Neural cell (in vitro differentiated cells): Measurements from ENCODE around the gene TBX5. TPM values are rescaled to one million over a fixed set of nuclear protein-coding genes. Genes with fewer than 3 reads are reported as not detected.

Experiments
- H2AFZ ChIP-seq: fragments of 200-600, 300-800 bp; sonication (generic), shearing (Covaris generic); 2 replicates; pipeline ENCODE4 v1.6.0; 2014; ENCODE audit warnings: low read depth, mild to moderate bottlenecking, antibody characterized with exemption, low read length, moderate library complexity
- H3F3A ChIP-seq: fragments of 200-600 bp; shearing (Covaris generic); 2 replicates; pipeline ENCODE4 v1.6.1; 2016; ENCODE audit warnings: mild to moderate bottlenecking, moderate library complexity, mixed read lengths, antibody characterized with exemption, low read length; ENCODE audit not compliant: insufficient read depth, poor library complexity, severe bottlenecking
- H3K27ac ChIP-seq: fragments of 200-600, 300-800 bp; sonication (generic), shearing (Covaris generic); 2 replicates; pipeline ENCODE4 v1.5.1; 2014; ENCODE audit warnings: mild to moderate bottlenecking, low read length, moderate library complexity
- H3K27me3 ChIP-seq: fragments of 300-800, 200-600 bp; sonication (generic), shearing (Covaris generic); 2 replicates; pipeline ENCODE4 v1.6.0; 2014; ENCODE audit warnings: mild to moderate bottlenecking, low read depth, low read length, moderate library complexity; ENCODE audit not compliant: insufficient read depth
- H3K36me3 ChIP-seq: fragments of 300-800, 200-600 bp; sonication (generic), shearing (Covaris generic); 2 replicates; pipeline ENCODE4 v1.5.1; 2014; ENCODE audit warnings: mild to moderate bottlenecking, antibody characterized with exemption, low read length, moderate library complexity; ENCODE audit not compliant: insufficient read depth
- H3K4me2 ChIP-seq: fragments of 300-800, 200-600 bp; sonication (generic), shearing (Covaris generic); 2 replicates; pipeline ENCODE4 v1.6.0; 2014; ENCODE audit warnings: mild to moderate bottlenecking, low read length
- H3K4me3 ChIP-seq: fragments of 300-800, 200-600 bp; sonication (generic), shearing (Covaris generic); 2 replicates; pipeline ENCODE4 v1.5.1; 2014; ENCODE audit warnings: mild to moderate bottlenecking, low read length, moderate library complexity
- H3K79me2 ChIP-seq: fragments of 200-600 bp; shearing (Covaris generic); replicated peaks from 2 replicates; pipeline ENCODE4 v1.6.0; 2014; ENCODE audit warnings: mild to moderate bottlenecking, low read length, moderate library complexity; ENCODE audit not compliant: insufficient read depth
- H3K9ac ChIP-seq: fragments of 300-800, 200-600 bp; sonication (generic), shearing (Covaris generic); 2 replicates; pipeline ENCODE4 v1.6.1; 2016; ENCODE audit warnings: mild to moderate bottlenecking, low read length, mixed read lengths
- H3K9me2 ChIP-seq: fragments of 200-600 bp; shearing (Covaris generic); 2 replicates; pipeline ENCODE4 v1.6.1; 2016; ENCODE audit warnings: mild to moderate bottlenecking, low read length, mixed read lengths; ENCODE audit not compliant: insufficient read depth
- H3K9me3 ChIP-seq: fragments of 200-600, 300-800 bp; sonication (generic), shearing (Covaris generic); 2 replicates; pipeline ENCODE4 v1.6.1; 2016; ENCODE audit warnings: mild to moderate bottlenecking, mixed run types, low read length, moderate library complexity, mixed read lengths
- H4K20me1 ChIP-seq: fragments of 200-600 bp; shearing (Covaris generic); 2 replicates; pipeline ENCODE4 v1.6.1; 2016; ENCODE audit warnings: mild to moderate bottlenecking, mixed run types; ENCODE audit not compliant: insufficient read depth
- EP300 ChIP-seq: fragments of 450-650 bp; conservative IDR thresholded peaks from 2 replicates; pipeline ENCODE4 v1.6.1; 2014; ENCODE audit warnings: antibody characterized with exemption, mild to moderate bottlenecking, moderate library complexity; ENCODE audit not compliant: poor library complexity, severe bottlenecking
- EZH2 ChIP-seq: fragments of 200-600, 300-800 bp; shearing (Covaris generic), sonication (generic); IDR thresholded peaks from 2 replicates; pipeline ENCODE4 v1.6.1; 2014; ENCODE audit warnings: antibody characterized with exemption, low read length, borderline replicate concordance, mild to moderate bottlenecking; ENCODE audit not compliant: insufficient read depth, poor library complexity, severe bottlenecking
- MXI1 ChIP-seq: fragments of 450-650 bp; conservative IDR thresholded peaks from 2 replicates; pipeline ENCODE4 v1.6.1; 2014; ENCODE audit warnings: antibody characterized with exemption, mild to moderate bottlenecking; ENCODE audit not compliant: poor library complexity, severe bottlenecking
- POLR2AphosphoS5 ChIP-seq: IDR thresholded peaks from 2 replicates; pipeline ENCODE4 v1.6.1; 2012
- RAD21 ChIP-seq: fragments of 450-650 bp; conservative IDR thresholded peaks from 2 replicates; pipeline ENCODE4 v1.6.1; 2014; ENCODE audit warnings: antibody characterized with exemption, mild to moderate bottlenecking, moderate library complexity
- REST ChIP-seq: IDR thresholded peaks from 2 replicates; pipeline ENCODE4 v1.6.1; 2012; ENCODE audit warnings: borderline replicate concordance
- SMC3 ChIP-seq: fragments of 450-650 bp; conservative IDR thresholded peaks from 2 replicates; pipeline ENCODE4 v1.6.1; 2014; ENCODE audit warnings: antibody characterized with exemption, mild to moderate bottlenecking, moderate library complexity; ENCODE audit not compliant: poor library complexity
- TAF1 ChIP-seq: IDR thresholded peaks from 2 replicates; pipeline ENCODE4 v1.6.1; 2012; ENCODE audit warnings: low read depth
- polyA plus RNA-seq: library from polyadenylated mRNA; depleted of rRNA; stranded (reverse); fragments of >200 nt; gene quantifications from 2 replicates; pipeline ENCODE4 v1.2.3, GENCODE V29; 2014
- TF ChIP-seq, protein P1 (sequence below): fragments of 450-650 bp; IDR thresholded peaks from 2 replicates; pipeline ENCODE4 v1.5.1; 2014; ENCODE audit warnings: antibody characterized with exemption, mild to moderate bottlenecking, moderate library complexity; ENCODE audit not compliant: poor library complexity, severe bottlenecking

TBX5 gene
- polyA plus RNA-seq, 1 donor from 2014 or later = not detected

DNA sequence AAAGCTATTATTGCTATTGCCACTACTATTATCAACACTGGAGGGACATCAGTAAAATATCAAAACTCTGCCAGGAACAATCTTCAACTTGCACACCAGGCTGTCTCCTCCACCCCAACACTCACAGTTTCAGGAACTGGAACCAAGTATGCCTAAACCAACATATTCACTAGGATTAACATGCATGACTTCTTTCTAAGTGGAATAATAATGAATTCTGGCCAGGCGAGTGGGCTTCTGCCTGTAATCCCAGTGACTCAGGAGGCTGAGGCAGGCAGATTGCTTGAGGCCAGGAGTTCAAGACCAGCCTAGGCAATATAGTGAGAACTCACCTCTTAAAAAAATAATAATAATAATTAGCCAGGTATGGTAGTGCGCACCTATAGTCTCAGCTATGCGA is 58.1 kb downstream of the TBX5 start:
- no peaks in the 10 kb centered on the region for H3K36me3 ChIP-seq
- H3K9me2 ChIP-seq = no peaks in the 10 kb centered on the region
- no peaks in the 10 kb centered on the region for H4K20me1 ChIP-seq
- H3K9ac ChIP-seq = no peak overlapping the region
- no peak overlapping the region for H3K4me3 ChIP-seq
- TF ChIP-seq RAD21 (no peak), POLR2AphosphoS5 (no peak), TAF1 (no peak), REST (no peak), SMC3 (no peak), MXI1 (no peak), EZH2 (no peak), EP300 (no peak)
- TF ChIP-seq, protein P1, sequence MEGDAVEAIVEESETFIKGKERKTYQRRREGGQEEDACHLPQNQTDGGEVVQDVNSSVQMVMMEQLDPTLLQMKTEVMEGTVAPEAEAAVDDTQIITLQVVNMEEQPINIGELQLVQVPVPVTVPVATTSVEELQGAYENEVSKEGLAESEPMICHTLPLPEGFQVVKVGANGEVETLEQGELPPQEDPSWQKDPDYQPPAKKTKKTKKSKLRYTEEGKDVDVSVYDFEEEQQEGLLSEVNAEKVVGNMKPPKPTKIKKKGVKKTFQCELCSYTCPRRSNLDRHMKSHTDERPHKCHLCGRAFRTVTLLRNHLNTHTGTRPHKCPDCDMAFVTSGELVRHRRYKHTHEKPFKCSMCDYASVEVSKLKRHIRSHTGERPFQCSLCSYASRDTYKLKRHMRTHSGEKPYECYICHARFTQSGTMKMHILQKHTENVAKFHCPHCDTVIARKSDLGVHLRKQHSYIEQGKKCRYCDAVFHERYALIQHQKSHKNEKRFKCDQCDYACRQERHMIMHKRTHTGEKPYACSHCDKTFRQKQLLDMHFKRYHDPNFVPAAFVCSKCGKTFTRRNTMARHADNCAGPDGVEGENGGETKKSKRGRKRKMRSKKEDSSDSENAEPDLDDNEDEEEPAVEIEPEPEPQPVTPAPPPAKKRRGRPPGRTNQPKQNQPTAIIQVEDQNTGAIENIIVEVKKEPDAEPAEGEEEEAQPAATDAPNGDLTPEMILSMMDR = no peak
- H2AFZ ChIP-seq = no peak overlapping the region
- no peak overlapping the region for H3K4me2 ChIP-seq
- no peaks in the 10 kb centered on the region for H3K27me3 ChIP-seq
- no peaks in the 10 kb centered on the region for H3K79me2 ChIP-seq
- no peaks in the 10 kb centered on the region for H3K9me3 ChIP-seq
- no peak overlapping the region for H3K27ac ChIP-seq
- H3F3A ChIP-seq = no peaks in the 10 kb centered on the region

GRCh38 chr12:114344831-114345230 is 61.1 kb downstream of the TBX5 start:
- no peak overlapping the region for H3K27ac ChIP-seq
- no peak overlapping the region for H3K4me3 ChIP-seq
- H3K9me3 ChIP-seq = no peaks in the 10 kb centered on the region
- no peak overlapping the region for H2AFZ ChIP-seq
- no peak overlapping the region for H3K9ac ChIP-seq
- no peaks in the 10 kb centered on the region for H3K27me3 ChIP-seq
- TF ChIP-seq MXI1 (no peak), SMC3 (no peak), TAF1 (no peak), POLR2AphosphoS5 (no peak), RAD21 (no peak)
- TF ChIP-seq, protein P1 = no peak
- no peaks in the 10 kb centered on the region for H3K36me3 ChIP-seq
- H3K4me2 ChIP-seq = no peak overlapping the region
- H3K79me2 ChIP-seq = no peaks in the 10 kb centered on the region
- no peaks in the 10 kb centered on the region for H3F3A ChIP-seq
- H3K9me2 ChIP-seq = no peaks in the 10 kb centered on the region
- H4K20me1 ChIP-seq = no peaks in the 10 kb centered on the region
